Suprapubic skin (tissue), 3 donors: ENCODE results near the gene GADL1.

Experiments used
- POLR2A ChIP-seq, 2 donors: fragments of 450-650 bp; IDR thresholded peaks; one replicate each; pipeline ENCODE4 v1.6.1; 2017; ENCODE audit warnings: antibody characterized with exemption in 2 of 2, mild to moderate bottlenecking in 2 of 2, moderate library complexity in 2 of 2
- TF ChIP-seq, protein P1 (sequence below), 2 donors: fragments of 200-600 bp in 1 of 2; fragments of 450-650 bp in 1 of 2; sonication (generic) in 1 of 2; IDR thresholded peaks; one replicate each; pipeline ENCODE4 v1.5.1; 2016 to 2019; ENCODE audit warnings: antibody characterized with exemption in 2 of 2, mild to moderate bottlenecking in 1 of 2, moderate library complexity in 1 of 2

GRCh38 chr3:30778933-30779332, 115.5 kb downstream of the GADL1 start:
- TF ChIP-seq, protein P1, sequence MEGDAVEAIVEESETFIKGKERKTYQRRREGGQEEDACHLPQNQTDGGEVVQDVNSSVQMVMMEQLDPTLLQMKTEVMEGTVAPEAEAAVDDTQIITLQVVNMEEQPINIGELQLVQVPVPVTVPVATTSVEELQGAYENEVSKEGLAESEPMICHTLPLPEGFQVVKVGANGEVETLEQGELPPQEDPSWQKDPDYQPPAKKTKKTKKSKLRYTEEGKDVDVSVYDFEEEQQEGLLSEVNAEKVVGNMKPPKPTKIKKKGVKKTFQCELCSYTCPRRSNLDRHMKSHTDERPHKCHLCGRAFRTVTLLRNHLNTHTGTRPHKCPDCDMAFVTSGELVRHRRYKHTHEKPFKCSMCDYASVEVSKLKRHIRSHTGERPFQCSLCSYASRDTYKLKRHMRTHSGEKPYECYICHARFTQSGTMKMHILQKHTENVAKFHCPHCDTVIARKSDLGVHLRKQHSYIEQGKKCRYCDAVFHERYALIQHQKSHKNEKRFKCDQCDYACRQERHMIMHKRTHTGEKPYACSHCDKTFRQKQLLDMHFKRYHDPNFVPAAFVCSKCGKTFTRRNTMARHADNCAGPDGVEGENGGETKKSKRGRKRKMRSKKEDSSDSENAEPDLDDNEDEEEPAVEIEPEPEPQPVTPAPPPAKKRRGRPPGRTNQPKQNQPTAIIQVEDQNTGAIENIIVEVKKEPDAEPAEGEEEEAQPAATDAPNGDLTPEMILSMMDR (IDR thresholded peaks at IDR 0.05) = no peak
- no peak for TF ChIP-seq POLR2A (IDR thresholded peaks at IDR 0.05)
